Measurements from ENCODE around the gene TP53AIP1.

DNA sequence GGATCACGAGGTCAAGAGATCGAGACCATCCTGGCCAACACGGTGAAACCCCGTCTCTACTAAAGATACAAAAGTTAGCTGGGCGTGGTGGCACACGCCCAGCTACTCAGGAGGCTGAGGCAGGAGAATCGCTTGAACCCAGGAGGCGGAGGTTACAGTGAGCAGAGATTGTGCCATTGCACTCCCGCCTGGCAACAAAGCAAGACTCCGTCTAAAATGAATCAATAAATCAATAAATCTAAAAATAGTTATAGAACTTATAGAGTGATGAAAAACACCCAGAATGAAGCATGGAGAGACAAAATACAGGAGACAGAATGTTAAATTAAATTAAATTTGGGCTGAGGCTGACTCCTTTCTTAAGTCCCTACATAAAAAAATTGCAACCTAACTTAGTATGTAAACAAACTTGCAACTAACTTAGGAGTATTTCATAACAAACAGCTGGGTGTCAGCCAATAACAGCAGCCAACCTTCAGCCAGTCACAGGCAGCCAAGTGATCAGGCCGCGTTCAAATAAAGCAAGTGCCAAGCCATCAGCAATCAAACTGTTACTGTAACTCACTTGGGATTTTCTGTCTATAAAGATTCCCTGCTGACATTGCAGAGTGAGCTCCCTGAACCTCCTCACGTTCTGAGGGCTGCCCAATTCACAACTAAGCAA lies 7.3 kb upstream of the TP53AIP1 start:
- TF ChIP-seq GATA3 (IDR thresholded peaks at IDR 0.05; ENCODE audit: low read depth, low read length) (no peak), GATA2 (IDR thresholded peaks at IDR 0.05; ENCODE audit: low read depth, low read length) (no peak)

Data from SH-SY5Y (cell line).